B cell (primary cell): Measurements from ENCODE around the gene DNASE2. TPM values are rescaled to one million over a fixed set of nuclear protein-coding genes. Genes with fewer than 3 reads are reported as not detected.
A peak's percentile ranks its signal among the peaks of the same experiment; 100 is the strongest.

Experiments used
- ATAC-seq: fragments of 200-7000 bp; cut with Tn5 transposase; one replicate; pipeline ENCODE4 v1.10.0; 2021; ENCODE audit warnings: low read depth, mild to moderate bottlenecking, moderate number of reproducible peaks, moderate library complexity
- CTCF ChIA-PET: fragments of 350-600 bp; sonication (Branson Sonifier 250); formaldehyde crosslinking; loops from one replicate; lab custom pipeline; 2021; ENCODE audit warnings: antibody characterized with exemption, inconsistent platforms; lab: Charles Lee
- POLR2A ChIA-PET: fragments of 350-600 bp; sonication (Branson Sonifier 250); formaldehyde crosslinking; loops from one replicate; lab custom pipeline; 2021; ENCODE audit warnings: antibody characterized with exemption; lab: Charles Lee
- DNase-seq: peaks from one replicate; pipeline ENCODE4 v3.0.0; 2013
- H2AFZ ChIP-seq: 2 replicates; pipeline ENCODE4 v1.6.1; 2012; ENCODE audit warnings: mild to moderate bottlenecking, low read depth, low read length; ENCODE audit not compliant: insufficient read depth, poor library complexity, severe bottlenecking
- H3K27ac ChIP-seq, 2 donors: 1 replicate in 1 of 2; 2 replicates in 1 of 2; pipeline ENCODE4 v1.5.1; 2012 to 2013; ENCODE audit warnings: low read length in 2 of 2, mild to moderate bottlenecking in 2 of 2, moderate library complexity in 1 of 2
- H3K27me3 ChIP-seq, 4 experiments: fragments of 200-600 bp in 1 of 4; sonication (generic) in 1 of 4; replicated peaks in 1 of 4; 1 replicate in 2 of 4; 2 replicates in 2 of 4; pipeline versions ENCODE4 v1.6.1 to v1.7.0; 2013 to 2016; ENCODE audit warnings: low read length in 3 of 4, mild to moderate bottlenecking in 2 of 4, mixed read lengths in 1 of 4, moderate library complexity in 1 of 4; ENCODE audit not compliant: insufficient read depth in 4 of 4, control insufficient read depth in 3 of 4; ENCODE audit errors: control extremely low read depth in 1 of 4
- H3K36me3 ChIP-seq, 2 experiments: replicated peaks in 1 of 2; 1 replicate in 1 of 2; 2 replicates in 1 of 2; pipeline versions ENCODE4 v1.6.1 to v1.7.1; 2013; ENCODE audit warnings: low read length in 1 of 2; ENCODE audit not compliant: insufficient read depth in 2 of 2, control insufficient read depth in 1 of 2; ENCODE audit errors: control extremely low read depth in 1 of 2, extremely low read depth in 1 of 2
- H3K4me1 ChIP-seq, 2 donors: fragments of 200-600 bp in 1 of 2; sonication (generic) in 1 of 2; 1 replicate in 1 of 2; 2 replicates in 1 of 2; pipeline versions ENCODE4 v1.5.1 to v1.6.1; 2013 to 2017; ENCODE audit warnings: low read length in 2 of 2; ENCODE audit not compliant: control insufficient read depth in 2 of 2, insufficient read depth in 2 of 2
- H3K4me2 ChIP-seq: replicated peaks from 2 replicates; pipeline ENCODE3; 2012; ENCODE audit warnings: mild to moderate bottlenecking, low read depth, low read length; ENCODE audit not compliant: poor library complexity, severe bottlenecking
- H3K4me3 ChIP-seq, 5 experiments: fragments of 200-600 bp in 1 of 5; sonication (generic) in 1 of 5; 1 replicate in 3 of 5; 2 replicates in 2 of 5; pipeline versions ENCODE4 v1.5.1 to v1.7.0; 2011 to 2016; ENCODE audit warnings: low read length in 4 of 5, mild to moderate bottlenecking in 4 of 5, low read depth in 2 of 5, control low read depth in 1 of 5, moderate library complexity in 1 of 5; ENCODE audit not compliant: insufficient read depth in 1 of 5; ENCODE audit errors: control extremely low read depth in 1 of 5, extremely low read depth in 1 of 5
- H3K79me2 ChIP-seq: fragments of 200-600 bp; sonication (generic); one replicate; pipeline ENCODE4 v1.6.0; 2016; ENCODE audit warnings: low read length; ENCODE audit not compliant: control insufficient read depth, insufficient read depth
- H3K9ac ChIP-seq: fragments of 200-600 bp; sonication (generic); 2 replicates; pipeline ENCODE4 v1.6.1; 2017; ENCODE audit warnings: mild to moderate bottlenecking, low read length, moderate library complexity
- H3K9me3 ChIP-seq, 3 donors: one replicate each; pipeline versions ENCODE4 v1.6.1 to v1.7.1; 2013; ENCODE audit warnings: low read length in 2 of 3; ENCODE audit not compliant: control insufficient read depth in 2 of 3, insufficient read depth in 1 of 3; ENCODE audit errors: control extremely low read depth in 1 of 3
- H4K20me1 ChIP-seq: 2 replicates; pipeline ENCODE4 v1.6.0; 2012; ENCODE audit warnings: mild to moderate bottlenecking, low read length; ENCODE audit not compliant: insufficient read depth, control insufficient read depth, poor library complexity, severe bottlenecking
- H3K27ac Mint-ChIP-seq: one replicate; pipeline ENCODE4 v1.8.0; 2021; ENCODE audit warnings: mixed read lengths
- H3K27me3 Mint-ChIP-seq: one replicate; pipeline ENCODE4 v1.8.0; 2021; ENCODE audit warnings: mixed read lengths
- H3K4me1 Mint-ChIP-seq: one replicate; pipeline ENCODE4 v1.8.0; 2021; ENCODE audit warnings: mixed read lengths
- H3K4me3 Mint-ChIP-seq: one replicate; pipeline ENCODE4 v1.8.0; 2021; ENCODE audit warnings: mixed read lengths
- H3K9me3 Mint-ChIP-seq: one replicate; pipeline ENCODE4 v1.8.0; 2022; ENCODE audit warnings: mixed read lengths; ENCODE audit not compliant: insufficient read depth
- EZH2 ChIP-seq: IDR thresholded peaks from 2 replicates; pipeline ENCODE4 v1.6.1; 2012; ENCODE audit warnings: borderline replicate concordance, low read depth, mild to moderate bottlenecking, moderate library complexity, low read length; ENCODE audit not compliant: insufficient read depth, poor library complexity, severe bottlenecking
- WGBS: methylation state at CpG from one replicate; pipeline ENCODE4 v1.1.5; 2013; ENCODE audit warnings: missing lambda C conversion rate; ENCODE audit not compliant: insufficient coverage; 5-methylcytosine and 5-hydroxymethylcytosine counted together
- intact Hi-C: fragments of 100-400 bp; cut with micrococcal nuclease; formaldehyde crosslinking; loops from one replicate; pipeline ENCODE4 v1.10.0; 2022
- polyA plus RNA-seq: library from polyadenylated mRNA; depleted of rRNA; stranded (reverse); fragments of >200 nt; gene quantifications from 2 replicates; pipeline ENCODE4 v1.2.3, GENCODE V29; 2012
- total RNA-seq, 2 donors: library from RNA; stranded (reverse); fragments of 120-200 nt in 1 of 2; gene quantifications; 1 replicate in 1 of 2; 2 replicates in 1 of 2; pipeline versions ENCODE4 v1.2.3 to v1.2.4, GENCODE V29; 2013 to 2022
- TF ChIP-seq, protein P1 (sequence below): fragments of 200-600 bp; IDR thresholded peaks from one replicate; pipeline ENCODE4 v1.8.0; 2022; ENCODE audit warnings: antibody characterized with exemption, mild to moderate bottlenecking

The DNASE2 gene
- total and polyA plus RNA-seq, 2 donors (not counting 1 experiment from before 2014, with no cell fraction given): 24.9 to 26.6 TPM

DNA sequence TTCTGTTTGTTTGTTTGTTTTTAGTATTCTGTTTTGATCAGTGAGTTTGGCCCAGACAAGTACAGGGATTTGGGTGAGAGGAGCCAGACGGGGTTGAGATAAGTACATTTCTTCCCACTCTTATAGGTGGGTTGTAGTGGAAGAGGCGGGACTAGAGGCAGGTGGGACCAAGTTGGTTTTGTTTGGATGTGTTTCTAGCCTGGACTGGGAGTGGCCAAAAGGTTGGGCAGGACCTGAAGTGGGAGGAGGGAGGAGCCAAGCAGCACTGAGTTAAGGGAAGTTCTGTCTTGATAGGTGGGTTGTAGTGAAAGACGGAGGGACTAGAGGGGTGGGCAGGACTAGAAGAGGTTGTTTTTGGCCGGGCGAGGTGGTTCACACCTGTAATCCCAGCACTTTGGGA is 9.0 kb downstream of the DNASE2 start:
- Histone ChIP-seq H3K27ac (no peak overlapping the region), H3K4me3 (no peak overlapping the region), H3K4me2 (no peak overlapping the region), H3K36me3 (peaks cover 0 to 18% of the 10 kb centered on the region in 2 experiments), H3K9me3 (peaks cover 0 to 19% (median 0%) of the 10 kb centered on the region in 3 donors), H3K27me3 (peaks cover 0 to 2% (median 0%) of the 10 kb centered on the region in 4 experiments), H4K20me1 (no peaks in the 10 kb centered on the region), H3K79me2 (no peaks in the 10 kb centered on the region), H3K4me1 (peaks cover 0 to 7% of the 10 kb centered on the region in 2 donors), H2AFZ (no peak overlapping the region), H3K9ac (no peak overlapping the region)
- no peak overlapping the region for H3K4me3 Mint-ChIP-seq
- peak overlapping the region; percentile 5 for H3K27ac Mint-ChIP-seq
- H3K27me3 Mint-ChIP-seq: no peaks in the 10 kb centered on the region
- ATAC-seq (no peak), DNase-seq (peak; percentile 31)
- intact Hi-C loops: no loop called here
- ChIA-PET POLR2A (no interaction called here), CTCF (interaction anchor here (0.7 kb wide), 1 partner anchor 527 kb away, joined by 3 read pairs; no protein-coding TSS in a partner anchor)
- no peak for TF ChIP-seq EZH2
- TF ChIP-seq, protein P1, sequence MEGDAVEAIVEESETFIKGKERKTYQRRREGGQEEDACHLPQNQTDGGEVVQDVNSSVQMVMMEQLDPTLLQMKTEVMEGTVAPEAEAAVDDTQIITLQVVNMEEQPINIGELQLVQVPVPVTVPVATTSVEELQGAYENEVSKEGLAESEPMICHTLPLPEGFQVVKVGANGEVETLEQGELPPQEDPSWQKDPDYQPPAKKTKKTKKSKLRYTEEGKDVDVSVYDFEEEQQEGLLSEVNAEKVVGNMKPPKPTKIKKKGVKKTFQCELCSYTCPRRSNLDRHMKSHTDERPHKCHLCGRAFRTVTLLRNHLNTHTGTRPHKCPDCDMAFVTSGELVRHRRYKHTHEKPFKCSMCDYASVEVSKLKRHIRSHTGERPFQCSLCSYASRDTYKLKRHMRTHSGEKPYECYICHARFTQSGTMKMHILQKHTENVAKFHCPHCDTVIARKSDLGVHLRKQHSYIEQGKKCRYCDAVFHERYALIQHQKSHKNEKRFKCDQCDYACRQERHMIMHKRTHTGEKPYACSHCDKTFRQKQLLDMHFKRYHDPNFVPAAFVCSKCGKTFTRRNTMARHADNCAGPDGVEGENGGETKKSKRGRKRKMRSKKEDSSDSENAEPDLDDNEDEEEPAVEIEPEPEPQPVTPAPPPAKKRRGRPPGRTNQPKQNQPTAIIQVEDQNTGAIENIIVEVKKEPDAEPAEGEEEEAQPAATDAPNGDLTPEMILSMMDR: no peak
- 100% methylated on average over 1 of the region's 5 CpGs for WGBS
- peaks cover 2% of the 10 kb centered on the region for H3K4me1 Mint-ChIP-seq
- H3K9me3 Mint-ChIP-seq: peaks cover 4% of the 10 kb centered on the region

DNA sequence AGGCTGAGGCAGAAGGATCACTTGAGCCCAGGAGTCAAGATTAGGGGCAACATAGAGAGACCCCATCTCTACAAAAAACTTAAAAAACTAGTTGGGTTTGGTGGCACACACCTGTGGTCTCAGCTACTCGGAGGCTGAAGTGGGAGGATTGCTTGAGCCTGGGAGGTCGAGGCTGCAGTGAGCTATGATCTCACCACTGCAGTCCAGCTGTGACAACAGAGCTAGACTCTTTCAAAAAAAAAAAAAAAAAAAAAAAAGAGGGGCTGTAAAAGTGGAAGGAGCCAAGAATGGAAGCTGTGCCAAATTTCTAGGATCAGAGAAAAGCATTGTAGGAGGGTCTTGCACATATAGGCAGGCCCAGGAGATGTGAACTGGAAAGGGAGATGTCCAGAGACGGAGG is 9.6 kb downstream of the DNASE2 start:
- TF ChIP-seq, protein P1: no peak
- TF ChIP-seq EZH2: no peak
- POLR2A ChIA-PET: interaction anchor here (0.7 kb wide), 1 partner anchor 365 kb away, joined by 3 read pairs; no protein-coding TSS in a partner anchor
- Mint-ChIP-seq H3K4me3 (no peak overlapping the region), H3K9me3 (peaks cover 4% of the 10 kb centered on the region), H3K4me1 (peaks cover 7% of the 10 kb centered on the region), H3K27ac (no peak overlapping the region), H3K27me3 (no peaks in the 10 kb centered on the region)
- peaks cover 0 to 11% of the 10 kb centered on the region in 2 donors for H3K4me1 ChIP-seq
- H4K20me1 ChIP-seq: no peaks in the 10 kb centered on the region
- H3K9ac ChIP-seq: no peak overlapping the region
- peaks cover 0 to 14% of the 10 kb centered on the region in 2 experiments for H3K36me3 ChIP-seq
- no peak overlapping the region for H2AFZ ChIP-seq
- H3K9me3 ChIP-seq: peaks cover 0 to 19% (median 0%) of the 10 kb centered on the region in 3 donors
- DNase-seq (no peak), ATAC-seq (no peak)
- no peak overlapping the region for H3K4me3 ChIP-seq
- H3K4me2 ChIP-seq: no peak overlapping the region
- WGBS: 100% methylated on average over 1 of the region's 3 CpGs
- H3K27me3 ChIP-seq: peaks cover 0 to 2% (median 0%) of the 10 kb centered on the region in 4 experiments
- H3K27ac ChIP-seq: no peak overlapping the region
- CTCF ChIA-PET: no interaction called here
- no peaks in the 10 kb centered on the region for H3K79me2 ChIP-seq
- intact Hi-C loops: no loop called here
